HepG2 (cell line): Measurements from ENCODE around the gene TPGS1. TPM values are rescaled to one million over a fixed set of nuclear protein-coding genes. Genes with fewer than 3 reads are reported as not detected.

Source experiments
- MEIS1 ChIP-seq: sonication (generic); formaldehyde crosslinking; IDR thresholded peaks from 2 replicates; pipeline ENCODE4 v1.9.0; 2021; ENCODE audit warnings: mild to moderate bottlenecking, missing genetic modification reagents, moderate library complexity, borderline replicate concordance
- MXI1 ChIP-seq: IDR thresholded peaks from 3 replicates; pipeline ENCODE4 v1.6.1; 2012; ENCODE audit warnings: low read depth, low read length, inconsistent platforms, borderline replicate concordance
- PRPF4 ChIP-seq: fragments of 200-400 bp; formaldehyde crosslinking; IDR thresholded peaks from 2 replicates; pipeline ENCODE4 v1.6.1; 2016; ENCODE audit warnings: low read length, low read depth; ENCODE audit not compliant: poor library complexity, severe bottlenecking
- SIN3B ChIP-seq: fragments of 150-350 bp; IDR thresholded peaks from 2 replicates; pipeline ENCODE4 v1.6.1; 2014; ENCODE audit warnings: low read length
- SMC3 ChIP-seq: IDR thresholded peaks from 2 replicates; pipeline ENCODE4 v1.6.1; 2011; ENCODE audit warnings: low read length, improper control_type of control experiment
- SNAPC2 ChIP-seq: sonication (generic); formaldehyde crosslinking; IDR thresholded peaks from 2 replicates; pipeline ENCODE4 v1.8.1; 2022; ENCODE audit warnings: mild to moderate bottlenecking, missing genetic modification reagents
- ZFYVE20 ChIP-seq: sonication (generic); formaldehyde crosslinking; IDR thresholded peaks from 2 replicates; pipeline ENCODE4 v1.8.0; 2023; ENCODE audit warnings: low read depth, mild to moderate bottlenecking, moderate library complexity, missing genetic modification reagents, borderline replicate concordance
- ZNF441 ChIP-seq: sonication (generic); formaldehyde crosslinking; IDR thresholded peaks from 2 replicates; pipeline ENCODE4 v1.7.0; 2021; ENCODE audit warnings: missing genetic modification reagents, borderline replicate concordance
- ZNF614 ChIP-seq: IDR thresholded peaks from 2 replicates; pipeline ENCODE4 v1.6.1; 2018; ENCODE audit warnings: missing biosample characterization, missing genetic modification reagents, inconsistent platforms, borderline replicate concordance
- ZNF841 ChIP-seq: sonication (generic); formaldehyde crosslinking; IDR thresholded peaks from 2 replicates; pipeline ENCODE4 v1.8.1; 2023; ENCODE audit warnings: missing genetic modification reagents, borderline replicate concordance
- polyA plus RNA-seq, 8 experiments: library from polyadenylated mRNA; depleted of rRNA in 3 of 8; stranded (reverse) in 7 of 8; unstranded in 1 of 8; fragments of >200 nt; fragmentation: Illumina TruSeq in 4 of 8; extraction: Trizol in 4 of 8; gene quantifications; 2 replicates each; pipeline versions ENCODE4 v1.2.1 to v1.2.3, GENCODE V29; 2011 to 2016; ENCODE audit warnings: low read depth in 4 of 8, missing spikeins in 1 of 8, mixed read lengths in 1 of 8; ENCODE audit not compliant: insufficient read depth in 1 of 8
- total RNA-seq, 5 experiments: library from RNA; depleted of rRNA; stranded (reverse); fragments of >200 nt; fragmentation: Illumina TruSeq; extraction: Trizol; gene quantifications; 2 replicates each; pipeline ENCODE4 v1.2.3, GENCODE V29; 2016; ENCODE audit warnings: low read depth in 1 of 5
- TF ChIP-seq, protein P1 (sequence below): sonication (generic); formaldehyde crosslinking; IDR thresholded peaks from 2 replicates; pipeline ENCODE4 v1.4.0; 2020; ENCODE audit warnings: mild to moderate bottlenecking, missing genetic modification reagents, borderline replicate concordance
- TF ChIP-seq, protein P2 (sequence below): sonication (generic); formaldehyde crosslinking; IDR thresholded peaks from 2 replicates; pipeline ENCODE4 v1.8.0; 2022; ENCODE audit warnings: missing genetic modification reagents, mild to moderate bottlenecking, borderline replicate concordance
- TF ChIP-seq, protein P3 (sequence below): sonication (generic); formaldehyde crosslinking; IDR thresholded peaks from 2 replicates; pipeline ENCODE4 v1.9.0; 2022; ENCODE audit warnings: low read depth, missing genetic modification reagents
- TF ChIP-seq, protein P4 (sequence below): sonication (generic); formaldehyde crosslinking; IDR thresholded peaks from 2 replicates; pipeline ENCODE4 v1.8.0; 2022; ENCODE audit warnings: missing genetic modification reagents, mild to moderate bottlenecking, moderate library complexity, borderline replicate concordance
- TF ChIP-seq, protein P5 (sequence below): sonication (generic); formaldehyde crosslinking; IDR thresholded peaks from 2 replicates; pipeline ENCODE4 v1.4.0; 2020; ENCODE audit warnings: missing genetic modification reagents

TPGS1 gene
- total and polyA plus RNA-seq, 2 of the 13 experiments (the other 11 are each of a cell fraction or from before 2014, with no cell fraction given) = 1.1 to 6.2 TPM

DNA sequence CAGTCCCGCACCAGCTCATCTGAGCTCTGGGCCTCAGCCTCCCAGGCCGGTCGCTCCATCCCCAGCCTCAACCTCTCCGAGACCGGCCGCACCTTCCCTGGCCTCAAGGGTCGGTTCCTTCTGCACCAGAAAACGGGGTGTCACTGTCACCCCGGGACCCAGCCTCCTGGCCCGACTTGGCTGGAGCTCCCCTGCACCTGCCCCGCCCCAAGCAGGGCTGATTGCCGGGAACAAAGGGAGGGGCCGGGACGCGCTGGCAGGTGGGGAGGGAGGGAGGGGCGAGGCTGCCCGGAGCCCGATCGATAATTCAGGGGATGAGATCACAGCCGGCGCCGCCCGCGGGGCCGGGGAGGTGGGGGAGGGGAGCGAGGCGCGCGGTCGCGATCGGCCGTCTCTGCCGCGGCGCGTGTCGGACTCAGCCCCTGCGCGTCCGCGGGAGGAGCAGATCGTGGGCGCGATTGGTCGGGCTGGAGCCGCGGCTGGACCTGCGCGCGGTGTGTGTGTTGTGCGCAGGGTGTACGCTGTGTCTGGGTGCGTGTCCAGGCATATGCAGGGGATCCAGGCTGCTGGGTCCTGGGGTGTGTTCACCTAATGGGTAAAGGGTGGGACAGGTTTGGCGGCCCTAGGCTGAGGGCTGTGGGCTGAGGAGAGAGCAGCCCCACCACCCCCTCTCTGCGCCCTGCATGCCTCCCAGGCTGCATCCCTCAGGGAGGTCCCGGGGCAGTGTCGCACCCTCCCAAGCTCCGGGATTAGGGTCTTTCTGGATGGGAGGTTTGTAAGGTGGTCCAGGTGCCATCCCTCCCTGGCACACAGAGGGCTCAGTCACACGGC lies 45.4 kb upstream of the TPGS1 start (continued):
- TF ChIP-seq, protein P1, sequence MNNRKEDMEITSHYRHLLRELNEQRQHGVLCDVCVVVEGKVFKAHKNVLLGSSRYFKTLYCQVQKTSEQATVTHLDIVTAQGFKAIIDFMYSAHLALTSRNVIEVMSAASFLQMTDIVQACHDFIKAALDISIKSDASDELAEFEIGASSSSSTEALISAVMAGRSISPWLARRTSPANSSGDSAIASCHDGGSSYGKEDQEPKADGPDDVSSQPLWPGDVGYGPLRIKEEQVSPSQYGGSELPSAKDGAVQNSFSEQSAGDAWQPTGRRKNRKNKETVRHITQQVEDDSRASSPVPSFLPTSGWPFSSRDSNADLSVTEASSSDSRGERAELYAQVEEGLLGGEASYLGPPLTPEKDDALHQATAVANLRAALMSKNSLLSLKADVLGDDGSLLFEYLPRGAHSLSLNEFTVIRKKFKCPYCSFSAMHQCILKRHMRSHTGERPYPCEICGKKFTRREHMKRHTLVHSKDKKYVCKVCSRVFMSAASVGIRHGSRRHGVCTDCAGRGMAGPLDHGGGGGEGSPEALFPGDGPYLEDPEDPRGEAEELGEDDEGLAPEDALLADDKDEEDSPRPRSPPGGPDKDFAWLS (CRISPR knock-in tag) = 0 out of 2 replicates have a peak, but pooled peaks have one; percentile 60
- TF ChIP-seq ZNF841 (CRISPR knock-in tag) = no peak
- TF ChIP-seq MXI1 = peak; percentile 41; the same call in 1 of the 3 replicates
- no peak for TF ChIP-seq SNAPC2
- no peak for TF ChIP-seq SIN3B
- no peak for TF ChIP-seq SMC3
- no peak for TF ChIP-seq MEIS1 (CRISPR knock-in tag)
- TF ChIP-seq, protein P2, sequence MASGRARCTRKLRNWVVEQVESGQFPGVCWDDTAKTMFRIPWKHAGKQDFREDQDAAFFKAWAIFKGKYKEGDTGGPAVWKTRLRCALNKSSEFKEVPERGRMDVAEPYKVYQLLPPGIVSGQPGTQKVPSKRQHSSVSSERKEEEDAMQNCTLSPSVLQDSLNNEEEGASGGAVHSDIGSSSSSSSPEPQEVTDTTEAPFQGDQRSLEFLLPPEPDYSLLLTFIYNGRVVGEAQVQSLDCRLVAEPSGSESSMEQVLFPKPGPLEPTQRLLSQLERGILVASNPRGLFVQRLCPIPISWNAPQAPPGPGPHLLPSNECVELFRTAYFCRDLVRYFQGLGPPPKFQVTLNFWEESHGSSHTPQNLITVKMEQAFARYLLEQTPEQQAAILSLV = peak; percentile 68; the same call in 1 of the 2 replicates
- TF ChIP-seq, protein P3, sequence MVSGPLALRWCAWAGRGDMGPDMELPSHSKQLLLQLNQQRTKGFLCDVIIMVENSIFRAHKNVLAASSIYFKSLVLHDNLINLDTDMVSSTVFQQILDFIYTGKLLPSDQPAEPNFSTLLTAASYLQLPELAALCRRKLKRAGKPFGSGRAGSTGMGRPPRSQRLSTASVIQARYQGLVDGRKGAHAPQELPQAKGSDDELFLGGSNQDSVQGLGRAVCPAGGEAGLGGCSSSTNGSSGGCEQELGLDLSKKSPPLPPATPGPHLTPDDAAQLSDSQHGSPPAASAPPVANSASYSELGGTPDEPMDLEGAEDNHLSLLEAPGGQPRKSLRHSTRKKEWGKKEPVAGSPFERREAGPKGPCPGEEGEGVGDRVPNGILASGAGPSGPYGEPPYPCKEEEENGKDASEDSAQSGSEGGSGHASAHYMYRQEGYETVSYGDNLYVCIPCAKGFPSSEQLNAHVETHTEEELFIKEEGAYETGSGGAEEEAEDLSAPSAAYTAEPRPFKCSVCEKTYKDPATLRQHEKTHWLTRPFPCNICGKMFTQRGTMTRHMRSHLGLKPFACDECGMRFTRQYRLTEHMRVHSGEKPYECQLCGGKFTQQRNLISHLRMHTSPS (CRISPR knock-in tag) = peak; percentile 71
- peak; percentile 20; the same call in 1 of the 2 replicates for TF ChIP-seq ZNF441 (CRISPR knock-in tag)
- 0 out of 2 replicates have a peak, but pooled peaks have one; percentile 61 for TF ChIP-seq ZFYVE20
- TF ChIP-seq PRPF4 = no peak
- TF ChIP-seq, protein P4, sequence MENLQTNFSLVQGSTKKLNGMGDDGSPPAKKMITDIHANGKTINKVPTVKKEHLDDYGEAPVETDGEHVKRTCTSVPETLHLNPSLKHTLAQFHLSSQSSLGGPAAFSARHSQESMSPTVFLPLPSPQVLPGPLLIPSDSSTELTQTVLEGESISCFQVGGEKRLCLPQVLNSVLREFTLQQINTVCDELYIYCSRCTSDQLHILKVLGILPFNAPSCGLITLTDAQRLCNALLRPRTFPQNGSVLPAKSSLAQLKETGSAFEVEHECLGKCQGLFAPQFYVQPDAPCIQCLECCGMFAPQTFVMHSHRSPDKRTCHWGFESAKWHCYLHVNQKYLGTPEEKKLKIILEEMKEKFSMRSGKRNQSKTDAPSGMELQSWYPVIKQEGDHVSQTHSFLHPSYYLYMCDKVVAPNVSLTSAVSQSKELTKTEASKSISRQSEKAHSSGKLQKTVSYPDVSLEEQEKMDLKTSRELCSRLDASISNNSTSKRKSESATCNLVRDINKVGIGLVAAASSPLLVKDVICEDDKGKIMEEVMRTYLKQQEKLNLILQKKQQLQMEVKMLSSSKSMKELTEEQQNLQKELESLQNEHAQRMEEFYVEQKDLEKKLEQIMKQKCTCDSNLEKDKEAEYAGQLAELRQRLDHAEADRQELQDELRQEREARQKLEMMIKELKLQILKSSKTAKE (CRISPR knock-in tag) = no peak; the same call in 1 of the 2 replicates
- TF ChIP-seq ZNF614 (CRISPR knock-in tag) = no peak
- TF ChIP-seq, protein P5, sequence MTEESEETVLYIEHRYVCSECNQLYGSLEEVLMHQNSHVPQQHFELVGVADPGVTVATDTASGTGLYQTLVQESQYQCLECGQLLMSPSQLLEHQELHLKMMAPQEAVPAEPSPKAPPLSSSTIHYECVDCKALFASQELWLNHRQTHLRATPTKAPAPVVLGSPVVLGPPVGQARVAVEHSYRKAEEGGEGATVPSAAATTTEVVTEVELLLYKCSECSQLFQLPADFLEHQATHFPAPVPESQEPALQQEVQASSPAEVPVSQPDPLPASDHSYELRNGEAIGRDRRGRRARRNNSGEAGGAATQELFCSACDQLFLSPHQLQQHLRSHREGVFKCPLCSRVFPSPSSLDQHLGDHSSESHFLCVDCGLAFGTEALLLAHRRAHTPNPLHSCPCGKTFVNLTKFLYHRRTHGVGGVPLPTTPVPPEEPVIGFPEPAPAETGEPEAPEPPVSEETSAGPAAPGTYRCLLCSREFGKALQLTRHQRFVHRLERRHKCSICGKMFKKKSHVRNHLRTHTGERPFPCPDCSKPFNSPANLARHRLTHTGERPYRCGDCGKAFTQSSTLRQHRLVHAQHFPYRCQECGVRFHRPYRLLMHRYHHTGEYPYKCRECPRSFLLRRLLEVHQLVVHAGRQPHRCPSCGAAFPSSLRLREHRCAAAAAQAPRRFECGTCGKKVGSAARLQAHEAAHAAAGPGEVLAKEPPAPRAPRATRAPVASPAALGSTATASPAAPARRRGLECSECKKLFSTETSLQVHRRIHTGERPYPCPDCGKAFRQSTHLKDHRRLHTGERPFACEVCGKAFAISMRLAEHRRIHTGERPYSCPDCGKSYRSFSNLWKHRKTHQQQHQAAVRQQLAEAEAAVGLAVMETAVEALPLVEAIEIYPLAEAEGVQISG (CRISPR knock-in tag) = peak; percentile 79
